Measurements from ENCODE around the gene FKBP1A. TPM values are rescaled to one million over a fixed set of nuclear protein-coding genes. Genes with fewer than 3 reads are reported as not detected.
A peak's percentile ranks its signal among the peaks of the same experiment; 100 is the strongest.
"Not testable (repeated sequence)": the region's sequence is repeated elsewhere in the genome, so short reads cannot be mapped to it uniquely, and the experiment has no call there.

The FKBP1A gene
- total RNA-seq, 1 donor from 2014 or later: 242 TPM

- DNase-seq (ENCODE audit: low spot score) (no peak), ATAC-seq (no peak)
- intact Hi-C loops (cut with DNase I): no loop called here
Observed at GRCh38 chr20:1373036-1373435, 19.8 kb downstream of the FKBP1A start.

DNA sequence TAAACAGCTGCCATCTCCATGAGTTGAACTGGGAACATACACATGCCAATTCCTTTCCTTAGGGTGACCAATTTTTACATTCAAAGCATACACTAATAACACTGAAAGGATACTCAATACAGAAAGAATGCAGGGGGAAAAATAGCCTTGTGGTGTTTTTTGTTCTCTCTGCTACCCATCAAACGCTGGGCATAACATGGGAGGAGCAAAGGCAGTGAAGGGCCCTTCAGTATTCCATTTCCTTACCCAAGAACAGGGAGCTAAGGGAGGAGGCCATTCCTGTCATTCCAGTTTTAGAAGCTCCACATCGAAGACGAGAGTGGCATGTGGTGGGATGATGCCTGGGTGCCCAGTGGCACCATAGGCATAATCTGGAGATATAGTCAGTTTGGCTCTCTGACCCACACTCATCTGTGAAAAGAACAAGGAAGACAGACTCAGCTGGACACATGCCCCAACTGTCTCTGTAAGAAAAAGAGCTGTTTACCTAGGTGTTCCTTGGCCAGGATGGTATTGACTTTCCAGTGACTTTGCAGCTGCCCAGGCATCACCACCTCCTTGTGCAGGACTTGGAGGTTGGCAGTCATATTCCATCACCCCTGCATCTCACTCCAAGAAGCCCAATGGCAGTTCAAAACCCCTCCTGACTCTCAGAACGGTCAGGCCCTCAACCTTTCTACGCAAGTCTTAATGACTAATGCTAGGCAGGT lies 20.9 kb downstream of the FKBP1A start:
- DNase-seq (ENCODE audit: low spot score): no peak
- intact Hi-C loops (cut with DNase I): no loop called here
- no peak for ATAC-seq

DNA sequence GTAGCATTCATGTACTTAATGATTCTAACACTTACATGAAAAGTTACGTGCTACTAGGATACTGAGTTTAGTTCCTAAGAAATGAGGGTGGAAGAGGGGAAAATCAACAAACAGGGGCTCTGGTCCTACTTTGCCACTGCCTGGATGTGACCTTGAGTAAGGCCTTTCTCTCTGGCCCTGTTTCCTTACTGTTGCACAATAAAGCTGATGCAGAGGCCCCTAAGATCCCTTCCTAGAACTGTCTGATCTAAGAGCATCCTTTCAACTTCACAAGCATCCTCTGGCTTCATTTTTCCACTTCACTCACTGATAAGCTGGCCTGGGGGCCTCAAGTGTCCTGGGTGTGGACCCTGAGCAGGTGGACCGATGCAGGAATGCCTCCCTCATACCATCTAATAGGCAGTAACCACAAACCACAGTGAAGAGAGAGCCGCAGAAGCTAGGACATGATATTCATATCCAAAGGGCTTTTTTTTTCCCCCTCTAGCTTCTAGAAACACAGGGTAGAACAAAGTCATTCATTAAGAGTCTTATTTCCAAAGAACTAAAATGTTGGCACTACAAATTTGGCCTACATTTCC lies 21.6 kb downstream of the FKBP1A start:
- ATAC-seq (peak; percentile 88), DNase-seq (ENCODE audit: low spot score) (no peak)
- intact Hi-C loops (cut with DNase I): no loop called here

DNA sequence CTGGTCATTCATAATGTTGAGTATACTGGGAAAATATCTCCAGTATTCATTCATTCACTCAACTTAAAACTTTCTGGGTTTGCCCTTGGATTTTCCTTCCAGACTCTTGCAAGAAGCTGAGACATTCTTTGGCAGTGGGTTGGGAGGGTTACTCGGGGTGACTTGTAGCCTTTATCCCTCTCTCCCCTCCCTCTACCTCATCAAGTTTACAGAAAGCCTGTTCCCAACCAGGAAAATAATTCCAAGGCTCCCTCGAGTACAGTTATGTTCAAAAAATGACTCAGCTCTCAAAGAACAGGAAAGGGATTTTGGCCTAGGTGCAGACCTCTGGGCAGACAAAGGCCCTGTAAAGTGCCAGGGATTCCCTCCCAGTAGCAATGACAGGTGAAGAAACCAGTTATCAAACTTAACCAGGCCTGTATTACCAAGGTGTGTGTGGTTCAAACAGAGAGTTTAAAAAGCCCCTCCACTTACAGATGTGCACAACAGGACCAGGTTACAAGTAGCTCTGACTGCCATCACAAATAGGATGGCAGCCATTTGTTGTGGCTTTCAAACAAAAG lies 22.2 kb downstream of the FKBP1A start:
- ATAC-seq: peak; percentile 85
- intact Hi-C loops (cut with DNase I): no loop called here
- no peak for DNase-seq (ENCODE audit: low spot score)

GRCh38 chr20:1369970-1370369 lies 22.9 kb downstream of the FKBP1A start:
- intact Hi-C loops (cut with DNase I): no loop called here
- ATAC-seq (no peak), DNase-seq (ENCODE audit: low spot score) (no peak)

DNA sequence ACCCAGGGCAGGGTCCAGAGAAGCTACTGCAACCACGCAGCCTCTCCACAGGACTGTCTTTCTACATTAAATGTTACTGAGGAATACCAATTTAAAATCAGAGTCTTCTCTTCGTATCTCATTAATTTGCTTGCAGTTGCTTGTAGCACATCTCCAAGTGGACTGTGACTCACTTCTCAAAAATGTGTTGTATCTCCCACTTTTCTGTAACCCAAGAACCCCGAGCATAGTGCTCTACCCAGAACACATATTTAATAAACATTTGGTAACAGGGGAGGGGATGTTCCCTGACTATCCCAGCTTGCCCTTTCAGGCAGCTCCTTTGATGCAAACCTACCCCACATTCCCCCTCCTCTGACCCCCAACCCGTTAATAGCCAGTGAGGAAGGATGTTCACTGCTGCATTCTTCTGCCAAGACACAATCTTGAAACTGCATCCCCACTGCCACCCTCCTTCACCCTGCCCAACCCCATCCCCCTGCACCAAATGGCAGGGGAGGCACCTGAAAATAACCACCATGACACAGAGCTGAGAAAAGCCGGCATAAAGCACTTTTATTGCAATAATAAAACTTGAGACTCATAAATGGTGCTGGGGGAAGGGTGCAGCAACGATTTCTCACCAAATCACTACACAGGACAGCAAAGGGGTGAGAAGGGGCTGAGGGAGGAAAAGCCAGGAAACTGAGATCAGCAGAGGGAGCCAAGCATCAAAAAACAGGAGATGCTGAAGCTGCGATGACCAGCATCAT lies 24.2 kb downstream of the FKBP1A start:
- intact Hi-C loops (cut with DNase I): no loop called here
- ATAC-seq (no peak), DNase-seq (ENCODE audit: low spot score) (no peak)

- ATAC-seq (no peak), DNase-seq (ENCODE audit: low spot score) (no peak)
- intact Hi-C loops (cut with DNase I): no loop called here
Observed at GRCh38 chr20:1367479-1367878, 25.4 kb downstream of the FKBP1A start.

DNA sequence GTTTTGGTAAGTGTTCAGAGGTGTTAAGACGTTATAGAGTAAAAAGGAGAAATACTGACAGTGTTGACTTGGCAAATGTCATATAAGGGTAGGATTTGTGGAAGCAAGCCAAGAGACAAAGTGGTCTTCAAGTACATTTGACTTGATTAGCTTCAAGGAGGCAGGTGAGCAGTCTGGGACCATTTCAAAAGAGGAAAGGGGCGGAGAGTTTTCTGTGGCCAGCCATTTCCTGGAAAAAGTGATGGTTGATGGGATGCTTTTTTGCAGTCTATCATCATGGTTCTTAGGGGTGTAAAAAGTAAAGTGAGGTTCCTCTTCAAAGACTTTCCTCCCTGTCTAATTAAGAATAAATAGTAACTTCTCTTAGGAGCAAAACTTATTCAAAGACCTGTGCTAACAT lies 28.7 kb downstream of the FKBP1A start:
- intact Hi-C loops (cut with DNase I): no loop called here
- ATAC-seq (no peak), DNase-seq (ENCODE audit: low spot score) (no peak)

GRCh38 chr20:1363522-1363921 lies 29.3 kb downstream of the FKBP1A start:
- intact Hi-C loops (cut with DNase I): no loop called here
- ATAC-seq (no peak), DNase-seq (ENCODE audit: low spot score) (no peak)

DNA sequence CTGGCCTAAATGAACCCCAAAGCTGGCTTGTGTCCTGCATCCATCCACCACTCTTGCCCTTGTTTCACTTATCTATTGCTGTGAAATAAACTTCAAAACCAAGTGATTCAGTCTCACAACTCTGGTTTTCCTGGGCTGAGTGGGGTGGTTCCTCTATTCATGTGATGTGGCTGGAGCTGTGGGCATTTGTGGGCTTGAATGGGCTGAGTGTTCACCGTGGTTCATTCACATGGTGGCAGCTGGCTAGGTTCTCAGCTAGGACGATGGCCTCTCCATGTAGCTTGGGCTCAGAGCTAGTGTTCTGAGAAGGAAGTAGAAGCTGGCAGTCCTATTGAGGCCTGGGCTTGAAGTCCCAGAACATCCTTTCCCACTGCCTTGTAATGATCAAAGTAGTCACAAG lies 30.4 kb downstream of the FKBP1A start:
- intact Hi-C loops (cut with DNase I): no loop called here

GRCh38 chr20:1360094-1360846 lies 32.6 kb downstream of the FKBP1A start:
- ATAC-seq: no peak
- intact Hi-C loops (cut with DNase I): no loop called here
- no peak for DNase-seq (ENCODE audit: low spot score)

More for the DNA sequence above, 30.4 kb downstream of the FKBP1A start:
- DNase-seq (ENCODE audit: low spot score): no peak
- ATAC-seq: no peak

DNA sequence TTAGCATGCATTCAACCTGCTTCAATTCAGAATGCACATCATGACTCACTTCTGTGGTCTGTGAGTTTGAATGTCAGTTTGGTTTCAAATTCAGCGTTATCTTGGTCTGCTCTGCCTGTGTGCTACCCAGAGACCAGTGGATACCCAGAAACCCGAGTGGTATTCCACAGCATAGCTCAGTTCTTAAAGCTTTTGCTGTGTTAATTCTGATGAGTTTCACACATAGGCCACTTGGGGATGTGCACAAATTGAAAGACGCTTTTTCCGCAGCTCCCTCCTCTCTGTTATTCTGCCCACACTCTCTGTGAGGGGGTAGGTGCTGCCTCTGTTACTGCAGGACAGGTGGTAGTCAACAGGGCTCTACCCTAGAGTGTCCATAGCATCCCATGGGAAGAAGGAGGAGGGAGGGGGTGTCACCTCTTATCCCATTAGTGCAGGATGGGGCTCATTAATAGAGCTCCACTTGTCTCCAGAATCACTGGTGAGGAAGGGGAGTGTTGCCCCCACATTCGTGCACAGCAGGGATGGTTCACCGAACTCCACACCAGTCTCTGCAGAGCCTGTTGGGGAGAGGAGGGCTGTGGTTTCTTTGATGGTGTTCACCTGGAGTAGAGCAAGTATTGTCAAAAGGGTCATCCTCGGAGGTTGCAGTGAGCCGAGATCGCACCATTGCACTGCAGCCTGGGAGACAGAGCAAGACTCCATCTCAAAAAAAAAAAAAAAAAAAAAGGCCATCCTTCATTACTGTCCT lies 34.8 kb downstream of the FKBP1A start:
- no peak for ATAC-seq

DNA sequence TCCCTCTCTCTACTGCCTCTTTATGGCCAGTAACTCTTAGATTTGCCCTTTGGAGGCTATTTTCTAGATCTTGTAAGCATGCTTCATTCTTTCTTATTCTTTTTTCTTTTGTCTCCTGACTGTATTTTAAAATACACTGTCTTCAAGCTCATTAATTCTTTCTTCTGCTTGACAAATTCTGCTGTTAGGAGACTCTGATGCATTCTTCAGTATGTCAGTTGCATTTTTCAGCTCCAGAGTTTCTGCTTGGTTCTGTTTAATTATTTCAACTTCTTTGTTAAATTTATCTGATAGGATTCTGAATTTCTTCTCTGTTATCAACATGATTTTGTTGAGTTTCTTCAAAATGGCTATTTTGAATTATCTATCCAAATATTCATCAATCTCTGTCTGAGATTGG lies 38.9 kb downstream of the FKBP1A start:
- DNase-seq (ENCODE audit: low spot score): no peak
- no peak for ATAC-seq
- intact Hi-C loops (cut with DNase I): no loop called here

More for the DNA sequence above, 34.8 kb downstream of the FKBP1A start:
- DNase-seq (ENCODE audit: low spot score): no peak
- intact Hi-C loops (cut with DNase I): no loop called here

DNA sequence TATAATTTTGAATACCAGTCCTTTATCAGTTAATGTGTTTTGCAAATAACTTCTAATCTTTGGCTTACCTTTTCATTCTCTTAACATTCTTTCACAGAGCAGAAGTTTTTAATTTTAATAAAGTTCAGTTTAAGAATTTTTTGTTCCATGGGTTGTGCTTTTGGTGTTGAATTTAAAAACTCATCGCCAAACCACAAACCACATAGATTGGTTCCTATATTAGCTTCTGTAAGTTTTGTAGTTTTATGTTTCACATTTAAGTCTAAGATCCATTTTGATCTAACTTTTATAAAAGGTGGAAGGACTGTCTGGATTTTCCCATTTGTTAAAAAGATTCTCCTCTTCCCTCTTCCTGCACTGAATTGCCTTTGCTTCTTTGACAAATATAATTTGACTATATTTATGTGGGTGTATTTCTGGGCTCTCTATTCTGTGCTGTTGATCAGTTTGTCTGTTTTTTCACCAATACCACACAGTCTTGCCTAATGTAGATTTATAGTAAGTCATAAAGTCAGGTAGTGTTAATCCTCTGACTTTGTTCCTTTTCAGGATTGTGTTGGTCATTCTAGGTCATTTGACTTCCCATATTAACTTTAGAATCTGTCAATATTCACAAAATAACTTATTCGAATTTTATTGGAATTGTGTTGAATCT lies 46.4 kb downstream of the FKBP1A start:
- intact Hi-C loops (cut with DNase I): no loop called here
- DNase-seq (ENCODE audit: low spot score) (no peak), ATAC-seq (no peak)

- intact Hi-C loops (cut with DNase I): no loop called here
- ATAC-seq (no peak), DNase-seq (ENCODE audit: low spot score) (no peak)
Observed at GRCh38 chr20:1345756-1346093, 47.1 kb downstream of the FKBP1A start.

DNA sequence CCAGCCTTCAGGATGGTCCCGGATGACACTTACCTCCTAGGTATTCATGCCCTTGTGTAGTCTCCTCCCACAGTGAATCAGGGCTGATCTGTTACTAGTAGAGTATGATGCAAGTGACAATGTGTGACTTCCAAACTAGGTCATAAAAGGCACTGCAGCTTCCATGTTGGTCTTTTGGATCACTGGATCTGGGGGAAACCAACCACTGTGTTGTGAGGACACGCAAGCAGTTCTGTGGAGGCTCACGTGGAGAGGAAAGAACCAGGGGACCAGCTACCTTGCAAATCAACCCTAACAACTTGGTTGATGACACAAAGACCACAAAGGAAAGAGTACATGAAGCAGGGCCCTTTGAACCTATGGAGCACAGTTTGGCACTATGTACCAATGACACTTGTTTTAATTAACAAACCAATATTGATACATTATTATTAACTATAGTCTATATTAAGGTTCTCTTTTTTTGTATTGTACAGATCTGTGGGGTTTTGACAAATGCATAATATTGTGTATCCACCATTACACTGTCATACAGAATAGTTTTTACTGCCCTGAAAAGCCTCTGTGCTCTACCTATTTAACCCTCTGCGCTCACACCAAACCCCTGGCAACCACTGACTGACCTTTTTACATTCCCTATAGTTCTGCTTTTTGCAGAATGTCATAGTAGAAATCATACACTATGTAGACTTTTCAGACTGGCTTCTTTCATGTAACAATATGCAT lies 47.7 kb downstream of the FKBP1A start:
- DNase-seq (ENCODE audit: low spot score) (no peak), ATAC-seq (no peak)
- intact Hi-C loops (cut with DNase I): no loop called here

- ATAC-seq: not testable (repeated sequence)
Observed at GRCh38 chr20:1343446-1344124, 49.3 kb downstream of the FKBP1A start.

More at GRCh38 chr20:1343446-1344124, 49.3 kb downstream of the FKBP1A start:
- DNase-seq (ENCODE audit: low spot score); intact Hi-C loops (cut with DNase I): not testable (repeated sequence)
